Esophagus squamous epithelium (tissue), 4 donors: ENCODE measurements around the gene BMP8A.

Experiments
- CTCF ChIP-seq, 6 experiments: fragments of 450-650 bp in 4 of 6; fragments of 200-600 bp in 2 of 6; sonication (generic) in 2 of 6; IDR thresholded peaks; one replicate each; pipeline ENCODE4 v1.5.1; 2016 to 2019; ENCODE audit warnings: antibody characterized with exemption in 6 of 6, mild to moderate bottlenecking in 4 of 6, moderate library complexity in 4 of 6
- POLR2A ChIP-seq, 4 donors: fragments of 450-650 bp; IDR thresholded peaks; one replicate each; pipeline ENCODE4 v1.6.1; 2017; ENCODE audit warnings: antibody characterized with exemption in 4 of 4, mild to moderate bottlenecking in 4 of 4, moderate library complexity in 3 of 4

- TF ChIP-seq CTCF (IDR thresholded peaks at IDR 0.05) (no peak), POLR2A (IDR thresholded peaks at IDR 0.05) (no peak)
Observed at GRCh38 chr1:39452540-39452939, 38.9 kb upstream of the BMP8A start.
